Stomach (tissue), 4 donors: ENCODE data around the gene PLA2G4B.

Experiments used
- CTCF ChIP-seq, 7 experiments: fragments of 450-650 bp in 4 of 7; fragments of 200-600 bp in 3 of 7; sonication (generic) in 3 of 7; IDR thresholded peaks; one replicate each; pipeline ENCODE4 v1.5.1; 2016 to 2019; ENCODE audit warnings: antibody characterized with exemption in 7 of 7, control low read depth in 2 of 7, mild to moderate bottlenecking in 1 of 7
- POLR2A ChIP-seq, 4 donors: fragments of 450-650 bp; IDR thresholded peaks; one replicate each; pipeline ENCODE4 v1.6.1; 2016; ENCODE audit warnings: antibody characterized with exemption in 4 of 4, control low read depth in 2 of 4, mild to moderate bottlenecking in 1 of 4, moderate library complexity in 1 of 4

GRCh38 chr15:41856716-41857115, 18.1 kb downstream of the PLA2G4B start:
- TF ChIP-seq POLR2A (IDR thresholded peaks at IDR 0.05) (no peak), CTCF (IDR thresholded peaks at IDR 0.05) (no peak)
